ENCODE results near the gene MMP2. TPM values are rescaled to one million over a fixed set of nuclear protein-coding genes. Genes with fewer than 3 reads are reported as not detected.

The MMP2 gene
- total RNA-seq, 1 donor from 2014 or later, result 5.4 TPM

- ATAC-seq (no peak), DNase-seq (ENCODE audit: low spot score) (peak; percentile 42)
Observed at GRCh38 chr16:55491691-55492090, 12.7 kb downstream of the MMP2 start.

GRCh38 chr16:55492756-55493380, 13.9 kb downstream of the MMP2 start:
- DNase-seq (ENCODE audit: low spot score) (no peak), ATAC-seq (no peak)

GRCh38 chr16:55494994-55495421, 16.0 kb downstream of the MMP2 start:
- ATAC-seq (peak; percentile 82), DNase-seq (ENCODE audit: low spot score) (peak; percentile 37)

GRCh38 chr16:55495616-55496289, 16.8 kb downstream of the MMP2 start:
- DNase-seq (ENCODE audit: low spot score) (no peak), ATAC-seq (no peak)

- DNase-seq (ENCODE audit: low spot score) (no peak), ATAC-seq (no peak)
Observed at GRCh38 chr16:55496509-55497145, 17.6 kb downstream of the MMP2 start.

- DNase-seq (ENCODE audit: low spot score) (no peak), ATAC-seq (no peak)
Observed at GRCh38 chr16:55497558-55497957, 18.6 kb downstream of the MMP2 start.

- ATAC-seq, result no peak
- no peak for DNase-seq (ENCODE audit: low spot score)
Observed at GRCh38 chr16:55498101-55498500, 19.1 kb downstream of the MMP2 start.

- peak; percentile 28 for DNase-seq (ENCODE audit: low spot score)
- ATAC-seq, result no peak
Observed at GRCh38 chr16:55499281-55499680, 20.3 kb downstream of the MMP2 start.

- DNase-seq (ENCODE audit: low spot score) (no peak), ATAC-seq (no peak)
Observed at GRCh38 chr16:55499951-55500529, 21.0 kb downstream of the MMP2 start.

GRCh38 chr16:55500530-55501011, 21.6 kb downstream of the MMP2 start:
- DNase-seq (ENCODE audit: low spot score), result peak; percentile 46
- peak; percentile 33 for ATAC-seq

- peak; percentile 31 for DNase-seq (ENCODE audit: low spot score)
- no peak for ATAC-seq
Observed at GRCh38 chr16:55501549-55502322, 22.7 kb downstream of the MMP2 start.

- peak; percentile 95 for ATAC-seq
- peak; percentile 92 for DNase-seq (ENCODE audit: low spot score)
Observed at GRCh38 chr16:55502801-55503366, 23.9 kb downstream of the MMP2 start.

GRCh38 chr16:55503726-55504550, 24.9 kb downstream of the MMP2 start:
- ATAC-seq (no peak), DNase-seq (ENCODE audit: low spot score) (peak; percentile 34)

- ATAC-seq (no peak), DNase-seq (ENCODE audit: low spot score) (no peak)
Observed at GRCh38 chr16:55505333-55506015, 26.5 kb downstream of the MMP2 start.

GRCh38 chr16:55506083-55506482, 27.1 kb downstream of the MMP2 start:
- peak; percentile 27 for DNase-seq (ENCODE audit: low spot score)
- no peak for ATAC-seq

GRCh38 chr16:55506708-55507107, 27.7 kb downstream of the MMP2 start:
- DNase-seq (ENCODE audit: low spot score), result peak; percentile 27
- ATAC-seq, result no peak

GRCh38 chr16:55508271-55508921, 29.4 kb downstream of the MMP2 start:
- DNase-seq (ENCODE audit: low spot score) (no peak), ATAC-seq (peak; percentile 8)
